Vagina (tissue), 2 donors: ENCODE data around the gene IFNL3. TPM values are rescaled to one million over a fixed set of nuclear protein-coding genes. Genes with fewer than 3 reads are reported as not detected.

Experiments
- DNase-seq, 2 donors: peaks; one replicate each; pipeline ENCODE4 v3.0.0-alpha.2; 2017; ENCODE audit errors: extremely low spot score in 2 of 2
- H3K27ac ChIP-seq: fragments of 200-600 bp; sonication (generic); one replicate; pipeline ENCODE4 v1.5.1; 2019
- H3K27me3 ChIP-seq: fragments of 200-600 bp; sonication (generic); one replicate; pipeline ENCODE4 v1.5.1; 2019
- H3K36me3 ChIP-seq, 2 donors: fragments of 200-600 bp; sonication (generic); one replicate each; pipeline ENCODE4 v1.5.1; 2017 to 2019
- H3K4me1 ChIP-seq: fragments of 200-600 bp; sonication (generic); one replicate; pipeline ENCODE4 v1.5.1; 2019
- H3K4me3 ChIP-seq, 2 donors: fragments of 200-600 bp; sonication (generic); 1 replicate in 1 of 2; 2 replicates in 1 of 2; pipeline ENCODE4 v1.5.1; 2016 to 2019
- H3K9me3 ChIP-seq: fragments of 200-600 bp; sonication (generic); one replicate; pipeline ENCODE4 v1.5.1; 2019
- POLR2A ChIP-seq, 2 donors: fragments of 450-650 bp; IDR thresholded peaks; one replicate each; pipeline ENCODE4 v1.6.1; 2017; ENCODE audit warnings: antibody characterized with exemption in 2 of 2, mild to moderate bottlenecking in 2 of 2, moderate library complexity in 2 of 2
- POLR2AphosphoS5 ChIP-seq, 2 donors: sonication (generic); formaldehyde crosslinking; IDR thresholded peaks; one replicate each; pipeline ENCODE4 v1.9.0; 2017; ENCODE audit warnings: antibody characterized with exemption in 2 of 2, mild to moderate bottlenecking in 2 of 2, low read depth in 1 of 2; ENCODE audit not compliant: insufficient read depth in 1 of 2
- intact Hi-C: fragments of 100-400 bp; cut with DNase I; formaldehyde crosslinking; loops from one replicate; pipeline ENCODE4 v1.15.1; 2023
- total RNA-seq: library from RNA; depleted of rRNA; stranded (reverse); fragments of >200 nt; gene quantifications from one replicate; pipeline ENCODE4 v1.2.3, GENCODE V29; 2016
- TF ChIP-seq, protein P1 (sequence below), 3 experiments: fragments of 450-650 bp in 2 of 3; fragments of 200-600 bp in 1 of 3; sonication (generic) in 1 of 3; IDR thresholded peaks; one replicate each; pipeline ENCODE4 v1.5.1; 2017 to 2019; ENCODE audit warnings: antibody characterized with exemption in 3 of 3, mild to moderate bottlenecking in 2 of 3, moderate library complexity in 2 of 3

The IFNL3 gene
- total RNA-seq, 1 donor from 2014 or later: not detected

DNA sequence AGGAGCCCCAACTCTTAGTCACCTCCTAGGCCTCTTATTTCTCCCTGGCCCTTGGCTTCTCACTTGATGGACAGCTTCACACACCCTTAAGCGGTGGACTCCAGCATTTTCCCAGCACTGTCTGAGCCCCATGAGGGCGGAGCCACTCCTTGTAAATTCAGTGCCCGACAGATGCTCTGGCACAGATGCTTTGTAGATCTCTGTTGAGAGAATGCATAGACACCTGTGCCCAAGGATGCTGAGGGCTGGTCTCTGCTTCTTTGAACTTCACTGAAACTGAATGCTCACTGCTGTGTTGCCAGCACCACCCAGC is 44.0 kb downstream of the IFNL3 start:
- no peak for DNase-seq
- peaks cover 4% of the 10 kb centered on the region for H3K4me1 ChIP-seq
- H3K27me3 ChIP-seq: peaks cover 7% of the 10 kb centered on the region
- H3K9me3 ChIP-seq: no peaks in the 10 kb centered on the region
- no peak overlapping the region for H3K4me3 ChIP-seq
- H3K27ac ChIP-seq: no peak overlapping the region
- TF ChIP-seq POLR2AphosphoS5 (IDR thresholded peaks at IDR 0.05; ENCODE audit: insufficient read depth in 1 of 2, low read depth in 1 of 2) (no peak), POLR2A (IDR thresholded peaks at IDR 0.05) (no peak)
- TF ChIP-seq, protein P1, sequence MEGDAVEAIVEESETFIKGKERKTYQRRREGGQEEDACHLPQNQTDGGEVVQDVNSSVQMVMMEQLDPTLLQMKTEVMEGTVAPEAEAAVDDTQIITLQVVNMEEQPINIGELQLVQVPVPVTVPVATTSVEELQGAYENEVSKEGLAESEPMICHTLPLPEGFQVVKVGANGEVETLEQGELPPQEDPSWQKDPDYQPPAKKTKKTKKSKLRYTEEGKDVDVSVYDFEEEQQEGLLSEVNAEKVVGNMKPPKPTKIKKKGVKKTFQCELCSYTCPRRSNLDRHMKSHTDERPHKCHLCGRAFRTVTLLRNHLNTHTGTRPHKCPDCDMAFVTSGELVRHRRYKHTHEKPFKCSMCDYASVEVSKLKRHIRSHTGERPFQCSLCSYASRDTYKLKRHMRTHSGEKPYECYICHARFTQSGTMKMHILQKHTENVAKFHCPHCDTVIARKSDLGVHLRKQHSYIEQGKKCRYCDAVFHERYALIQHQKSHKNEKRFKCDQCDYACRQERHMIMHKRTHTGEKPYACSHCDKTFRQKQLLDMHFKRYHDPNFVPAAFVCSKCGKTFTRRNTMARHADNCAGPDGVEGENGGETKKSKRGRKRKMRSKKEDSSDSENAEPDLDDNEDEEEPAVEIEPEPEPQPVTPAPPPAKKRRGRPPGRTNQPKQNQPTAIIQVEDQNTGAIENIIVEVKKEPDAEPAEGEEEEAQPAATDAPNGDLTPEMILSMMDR (IDR thresholded peaks at IDR 0.05): no peak
- H3K36me3 ChIP-seq: no peaks in the 10 kb centered on the region
- intact Hi-C loops: loop anchor here (10.0 kb wide), 1 partner anchor 1754 kb away; no protein-coding TSS in a partner anchor

DNA sequence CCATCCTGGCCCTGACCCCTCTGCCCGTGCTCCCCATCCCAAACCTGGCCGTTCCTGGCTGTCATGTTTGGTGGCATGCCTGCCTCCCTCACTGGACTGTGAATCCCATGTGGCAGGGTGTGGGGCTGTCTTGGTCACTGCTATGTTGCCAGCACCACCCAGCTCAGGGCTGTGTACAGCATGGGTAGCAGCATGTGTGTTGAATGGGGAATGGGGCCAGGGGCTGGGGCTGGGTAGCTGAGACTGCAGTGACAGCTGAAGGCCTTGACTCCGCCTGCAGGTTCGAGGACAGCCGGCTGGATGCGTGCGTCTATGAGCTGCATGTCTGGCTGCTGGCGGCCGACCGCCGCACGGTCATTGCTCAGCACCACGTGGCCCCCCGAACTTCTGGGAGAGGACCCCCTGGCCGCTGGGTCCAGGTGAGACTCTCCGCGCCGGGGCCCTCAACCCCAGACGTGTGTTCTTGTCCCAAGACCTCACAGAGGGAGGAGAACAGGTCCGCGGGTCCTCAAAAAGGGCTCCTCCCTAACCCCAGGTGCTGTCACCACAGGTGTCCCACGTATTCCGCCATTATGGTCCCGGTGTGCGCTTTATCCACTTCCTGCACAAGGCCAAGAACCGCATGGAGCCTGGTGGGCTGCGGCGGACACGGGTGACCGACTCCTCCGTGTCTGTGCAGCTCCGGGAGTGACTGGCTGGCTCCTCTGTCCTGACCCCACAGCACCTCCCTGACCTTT is 44.6 kb downstream of the IFNL3 start:
- no peak overlapping the region for H3K4me3 ChIP-seq
- TF ChIP-seq POLR2AphosphoS5 (IDR thresholded peaks at IDR 0.05; ENCODE audit: insufficient read depth in 1 of 2, low read depth in 1 of 2) (no peak), POLR2A (IDR thresholded peaks at IDR 0.05) (no peak)
- TF ChIP-seq, protein P1 (IDR thresholded peaks at IDR 0.05): no peak
- no peaks in the 10 kb centered on the region for H3K9me3 ChIP-seq
- no peak for DNase-seq
- H3K27me3 ChIP-seq: peaks cover 7% of the 10 kb centered on the region
- no peaks in the 10 kb centered on the region for H3K36me3 ChIP-seq
- no peak overlapping the region for H3K27ac ChIP-seq
- peaks cover 4% of the 10 kb centered on the region for H3K4me1 ChIP-seq
- intact Hi-C loops: loop anchor here (10.0 kb wide), 1 partner anchor 1755 kb away; no protein-coding TSS in a partner anchor

DNA sequence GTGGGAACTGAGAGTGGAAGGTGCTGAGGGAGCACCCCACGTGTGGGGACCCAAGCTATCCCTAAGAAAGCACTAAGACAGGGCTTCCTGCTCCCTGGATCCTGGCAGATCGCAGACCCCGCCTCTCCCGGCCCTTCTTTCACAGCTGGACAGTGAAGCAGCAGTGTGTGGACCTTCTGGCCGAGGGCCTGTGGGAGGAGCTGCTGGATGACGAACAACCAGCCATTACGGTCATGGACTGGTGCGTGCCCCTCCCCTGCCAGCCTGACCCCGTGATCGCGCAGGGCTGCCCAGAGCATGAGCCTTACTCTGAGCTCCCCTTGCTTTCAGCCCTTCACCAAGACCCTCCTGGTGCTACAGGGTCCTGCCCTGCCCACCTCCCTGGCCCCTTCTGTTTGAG is 45.8 kb downstream of the IFNL3 start:
- H3K27me3 ChIP-seq: peaks cover 7% of the 10 kb centered on the region
- TF ChIP-seq POLR2A (IDR thresholded peaks at IDR 0.05): no peak
- TF ChIP-seq, protein P1 (IDR thresholded peaks at IDR 0.05): no peak
- no peak for TF ChIP-seq POLR2AphosphoS5 (IDR thresholded peaks at IDR 0.05; ENCODE audit: insufficient read depth in 1 of 2, low read depth in 1 of 2)
- intact Hi-C loops: no loop called here
- no peaks in the 10 kb centered on the region for H3K36me3 ChIP-seq
- H3K4me1 ChIP-seq: peaks cover 4% of the 10 kb centered on the region
- H3K9me3 ChIP-seq: no peaks in the 10 kb centered on the region
- no peak overlapping the region for H3K27ac ChIP-seq
- H3K4me3 ChIP-seq: peak overlapping the region in 1 of 2 donors; percentile 18
- no peak for DNase-seq

DNA sequence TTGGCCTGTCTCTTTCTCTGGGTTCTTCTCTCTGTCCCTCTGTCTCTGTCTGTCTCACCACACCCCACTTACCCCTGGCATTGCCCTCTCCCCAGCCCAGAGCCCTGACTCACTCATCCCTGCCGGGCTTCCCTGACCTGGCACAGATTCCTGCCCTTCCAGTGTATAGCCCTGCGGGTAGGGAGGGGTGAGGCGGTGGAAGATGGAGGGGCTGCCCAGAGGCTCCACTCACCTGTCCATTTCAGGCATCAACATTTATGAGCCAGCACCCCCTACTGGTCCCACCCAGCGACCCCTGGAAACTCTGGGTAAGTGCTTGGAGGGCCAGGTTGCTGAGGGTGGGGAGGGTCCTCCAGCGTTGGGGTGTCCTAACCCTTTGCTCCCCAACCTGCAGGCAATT is 47.0 kb downstream of the IFNL3 start:
- TF ChIP-seq POLR2A (IDR thresholded peaks at IDR 0.05) (no peak), POLR2AphosphoS5 (IDR thresholded peaks at IDR 0.05; ENCODE audit: insufficient read depth in 1 of 2, low read depth in 1 of 2) (no peak)
- TF ChIP-seq, protein P1 (IDR thresholded peaks at IDR 0.05): no peak
- Histone ChIP-seq H3K36me3 (no peaks in the 10 kb centered on the region), H3K4me1 (peaks cover 4% of the 10 kb centered on the region), H3K9me3 (no peaks in the 10 kb centered on the region), H3K27me3 (no peaks in the 10 kb centered on the region), H3K4me3 (peak overlapping the region in 1 of 2 donors; percentile 35), H3K27ac (no peak overlapping the region)
- DNase-seq: no peak
- intact Hi-C loops: no loop called here

DNA sequence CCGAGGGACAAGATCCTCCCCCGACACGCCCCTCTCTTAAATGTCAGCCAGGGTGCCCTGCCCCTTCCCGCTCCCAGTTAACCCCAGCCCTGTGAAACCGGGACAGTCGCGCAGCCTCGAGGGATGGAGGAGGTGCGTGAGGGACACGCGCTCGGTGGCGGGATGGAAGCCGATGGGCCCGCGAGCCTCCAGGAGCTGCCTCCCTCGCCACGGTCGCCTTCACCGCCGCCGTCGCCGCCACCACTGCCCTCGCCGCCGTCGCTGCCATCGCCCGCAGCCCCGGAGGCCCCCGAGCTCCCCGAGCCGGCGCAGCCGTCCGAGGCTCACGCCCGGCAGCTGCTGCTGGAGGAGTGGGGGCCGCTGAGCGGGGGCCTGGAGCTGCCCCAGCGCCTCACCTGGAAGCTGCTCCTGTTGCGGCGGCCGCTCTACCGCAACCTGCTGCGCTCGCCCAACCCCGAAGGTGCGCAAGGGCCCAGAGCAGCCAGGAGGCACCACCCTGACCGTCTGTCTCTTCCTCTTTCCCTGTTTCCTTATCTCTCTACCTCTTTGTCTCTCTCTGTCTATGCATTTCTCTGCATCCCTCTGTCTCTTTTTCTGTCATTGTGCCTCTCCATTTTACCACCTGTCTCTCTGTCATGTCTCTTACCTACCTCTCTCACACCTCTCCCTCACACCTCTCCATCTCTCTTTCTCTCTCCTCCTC is 47.8 kb downstream of the IFNL3 start, which contains the start of gene NCCRP1:
Gene NCCRP1 (plus strand): TSS at position 105 of the 703 bp plus-strand sequence. CDS start 19 bp downstream, at position 124.
- no peak within 1 kb of the TSS for H3K27ac ChIP-seq
- H3K9me3 ChIP-seq: no peaks in the 10 kb centered on the region
- peaks cover 4% of the 10 kb centered on the region for H3K4me1 ChIP-seq
- peak within 1 kb of the TSS in 1 of 2 donors; percentile 35 for H3K4me3 ChIP-seq
- no peaks in the 10 kb centered on the region for H3K36me3 ChIP-seq
- intact Hi-C loops: no loop called here
- DNase-seq: no peak
- H3K27me3 ChIP-seq: no peaks in the 10 kb centered on the region
- TF ChIP-seq POLR2AphosphoS5 (IDR thresholded peaks at IDR 0.05; ENCODE audit: insufficient read depth in 1 of 2, low read depth in 1 of 2): no peak
- TF ChIP-seq, protein P1 (IDR thresholded peaks at IDR 0.05): no peak
- TF ChIP-seq POLR2A (IDR thresholded peaks at IDR 0.05): no peak
